OCI-LY3 (cell line): ENCODE data around the gene GRIN1.
A peak's percentile ranks its signal among the peaks of the same experiment; 100 is the strongest.

Experiments
- H2AFZ ChIP-seq: fragments of 200-600, 300-600 bp; shearing (Covaris generic); 2 replicates; pipeline ENCODE4 v1.6.0; 2014; ENCODE audit warnings: antibody characterized with exemption, low read depth, low read length
- H3K27ac ChIP-seq: fragments of 200-600, 300-600 bp; sonication (generic); 2 replicates; pipeline ENCODE4 v1.5.1; 2014; ENCODE audit warnings: mild to moderate bottlenecking, low read length, moderate library complexity, mixed read lengths
- H3K27me3 ChIP-seq: fragments of 200-600, 300-600 bp; sonication (generic); 2 replicates; pipeline ENCODE4 v1.6.1; 2014; ENCODE audit warnings: low read depth, low read length, mixed read lengths
- H3K36me3 ChIP-seq: fragments of 200-600, 300-600 bp; sonication (generic); replicated peaks from 2 replicates; pipeline ENCODE3; 2014; ENCODE audit warnings: low read depth, low read length, mixed read lengths
- H3K4me1 ChIP-seq: fragments of 300-600, 200-600 bp; sonication (generic); 2 replicates; pipeline ENCODE4 v1.6.1; 2014; ENCODE audit warnings: low read length, mixed read lengths
- H3K4me2 ChIP-seq: fragments of 200-600, 300-600 bp; sonication (generic); 2 replicates; pipeline ENCODE4 v1.6.1; 2014; ENCODE audit warnings: low read length, mixed read lengths
- H3K4me3 ChIP-seq: fragments of 300-600, 200-600 bp; sonication (generic); 2 replicates; pipeline ENCODE4 v1.5.1; 2014; ENCODE audit warnings: antibody characterized with exemption, mild to moderate bottlenecking, low read length, moderate library complexity
- H3K79me2 ChIP-seq: fragments of 300-600, 200-600 bp; shearing (Covaris generic); 2 replicates; pipeline ENCODE4 v1.6.1; 2014; ENCODE audit warnings: mild to moderate bottlenecking, low read length, mixed read lengths
- H3K9ac ChIP-seq: fragments of 300-600, 200-600 bp; shearing (Covaris generic); 2 replicates; pipeline ENCODE4 v1.6.0; 2014; ENCODE audit warnings: mild to moderate bottlenecking, low read length, moderate library complexity
- H3K9me3 ChIP-seq: fragments of 200-600, 300-600 bp; shearing (Covaris generic); 2 replicates; pipeline ENCODE4 v1.6.1; 2014; ENCODE audit warnings: low read length, mixed read lengths; ENCODE audit not compliant: insufficient read depth
- H4K20me1 ChIP-seq: fragments of 200-600, 300-600 bp; sonication (generic); 2 replicates; pipeline ENCODE4 v1.6.1; 2016; ENCODE audit warnings: low read length, mixed read lengths; ENCODE audit not compliant: insufficient read depth
- CTCF ChIP-seq: fragments of 200-600, 300-600 bp; sonication (generic); IDR thresholded peaks from 2 replicates; pipeline ENCODE4 v1.5.1; 2014; ENCODE audit warnings: antibody characterized with exemption, low read length, low read depth
- EZH2phosphoT487 ChIP-seq: fragments of 200-600 bp; shearing (Covaris generic); IDR thresholded peaks from 2 replicates; pipeline ENCODE4 v1.6.1; 2018; ENCODE audit warnings: antibody characterized with exemption, mixed run types, low read depth

Gene GRIN1

DNA sequence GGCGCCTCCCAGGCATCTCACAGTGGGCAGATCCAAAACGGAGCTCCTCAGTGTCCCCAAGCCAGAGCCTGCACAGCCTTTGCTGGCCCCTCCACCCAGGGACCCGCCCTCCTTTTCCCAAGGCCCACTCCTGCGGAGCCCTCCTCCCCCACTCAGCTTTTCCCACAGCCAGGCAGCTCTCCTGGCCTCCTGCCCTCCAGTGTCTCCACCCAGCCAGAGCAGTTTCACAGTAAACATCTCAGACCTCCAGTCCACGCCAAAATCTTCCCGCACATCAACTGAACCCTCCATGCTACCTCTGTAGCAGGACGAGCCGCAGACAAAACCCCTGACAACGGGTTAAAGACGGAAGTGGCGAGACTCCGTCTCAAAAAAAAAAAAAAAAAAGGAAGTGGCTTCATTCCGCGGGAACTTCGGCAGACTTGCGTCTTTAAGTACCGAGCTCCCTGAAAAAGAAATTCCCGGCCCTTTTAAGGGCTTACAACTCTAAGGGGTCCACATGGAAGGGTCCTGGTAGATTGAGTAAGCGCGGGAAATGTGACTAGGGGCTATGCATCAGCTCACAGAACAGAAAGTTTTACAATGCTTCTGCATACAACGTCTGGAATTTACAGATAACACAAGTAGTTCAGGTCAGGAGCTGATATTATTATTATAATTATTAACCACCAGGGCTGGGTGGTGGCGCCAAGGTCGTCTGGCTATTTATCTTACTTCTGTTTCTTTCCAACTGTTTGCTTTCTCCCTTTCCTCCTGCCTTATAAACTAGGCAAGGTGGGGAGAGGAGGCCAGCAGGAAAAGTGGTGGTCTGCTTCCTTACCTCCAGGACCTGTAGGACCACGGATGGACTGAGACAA is 11.4 kb upstream of the GRIN1 start:
- Histone ChIP-seq H2AFZ (no peak overlapping the region), H3K9ac (peak overlapping the region; percentile 88)
- TF ChIP-seq EZH2phosphoT487 = no peak
- TF ChIP-seq CTCF = no peak

DNA sequence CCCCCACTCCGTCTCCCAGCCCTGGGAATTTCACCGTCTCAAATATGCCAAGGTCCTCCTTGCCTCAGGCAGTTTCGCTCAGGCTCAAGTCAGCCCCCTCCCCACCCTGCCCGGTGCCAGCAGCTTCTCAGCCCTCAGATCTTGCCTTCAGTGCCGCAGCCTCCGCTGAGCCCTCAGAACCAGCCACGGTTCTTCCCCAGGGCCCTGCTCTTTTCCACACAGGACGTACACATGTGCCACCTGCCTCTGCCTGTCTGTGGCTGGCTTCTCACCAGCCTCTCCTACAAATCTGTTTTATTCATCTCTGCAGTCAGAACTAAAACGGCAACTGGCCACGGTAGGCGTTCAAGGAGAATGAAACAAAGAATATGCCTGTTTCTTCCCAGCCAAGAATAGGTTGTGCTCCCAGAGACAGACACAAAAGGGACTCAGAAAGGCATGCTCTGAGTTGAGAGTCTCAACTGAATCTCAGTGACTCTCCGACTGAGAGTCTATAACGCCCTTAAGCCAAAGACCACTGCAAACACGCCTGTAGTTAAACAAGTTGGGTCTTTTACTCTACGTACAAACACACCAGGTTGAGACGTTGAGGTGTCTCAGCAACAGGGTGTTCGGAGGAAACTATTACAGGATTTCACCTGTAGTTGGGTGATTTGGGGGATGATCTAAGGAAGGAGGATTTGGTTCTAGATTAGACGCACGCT is 10.6 kb upstream of the GRIN1 start:
- Histone ChIP-seq H4K20me1 (no peaks in the 10 kb centered on the region), H3K9me3 (no peaks in the 10 kb centered on the region), H2AFZ (no peak overlapping the region), H3K27me3 (no peaks in the 10 kb centered on the region), H3K4me2 (peak overlapping the region; percentile 98), H3K4me1 (peaks cover 21% of the 10 kb centered on the region), H3K36me3 (peaks cover 3% of the 10 kb centered on the region), H3K4me3 (peak overlapping the region; percentile 89), H3K27ac (peak overlapping the region; percentile 90), H3K9ac (peak overlapping the region; percentile 88), H3K79me2 (peaks cover 51% of the 10 kb centered on the region)
- TF ChIP-seq CTCF (no peak), EZH2phosphoT487 (no peak)

More for the DNA sequence above, 11.4 kb upstream of the GRIN1 start:
- no peaks in the 10 kb centered on the region for H4K20me1 ChIP-seq
- peak overlapping the region; percentile 90 for H3K27ac ChIP-seq
- H3K9me3 ChIP-seq = no peaks in the 10 kb centered on the region
- H3K4me3 ChIP-seq = peak overlapping the region; percentile 89
- peaks cover 29% of the 10 kb centered on the region for H3K4me1 ChIP-seq
- peaks cover 51% of the 10 kb centered on the region for H3K79me2 ChIP-seq
- peaks cover 3% of the 10 kb centered on the region for H3K36me3 ChIP-seq
- peak overlapping the region; percentile 98 for H3K4me2 ChIP-seq
- H3K27me3 ChIP-seq = no peaks in the 10 kb centered on the region

- H2AFZ ChIP-seq = no peak overlapping the region
- peaks cover 49% of the 10 kb centered on the region for H3K79me2 ChIP-seq
- peak overlapping the region; percentile 89 for H3K4me3 ChIP-seq
- peak overlapping the region; percentile 90 for H3K27ac ChIP-seq
- peaks cover 3% of the 10 kb centered on the region for H3K36me3 ChIP-seq
- no peaks in the 10 kb centered on the region for H3K27me3 ChIP-seq
- peak overlapping the region; percentile 98 for H3K4me2 ChIP-seq
- peaks cover 15% of the 10 kb centered on the region for H3K4me1 ChIP-seq
- peak overlapping the region; percentile 88 for H3K9ac ChIP-seq
- no peaks in the 10 kb centered on the region for H3K9me3 ChIP-seq
- H4K20me1 ChIP-seq = no peaks in the 10 kb centered on the region
- TF ChIP-seq EZH2phosphoT487 (no peak), CTCF (no peak)
Observed at GRCh38 chr9:137128862-137129455, 10.0 kb upstream of the GRIN1 start.
